Measurements from ENCODE around the gene CNOT4.
"Not testable (repeated sequence)": the region's sequence is repeated elsewhere in the genome, so short reads cannot be mapped to it uniquely, and the experiment has no call there.

Gene CNOT4

GRCh38 chr7:135355377-135356048, 154.4 kb downstream of the CNOT4 start:
- no peak for DNase-seq

GRCh38 chr7:135353832-135354231, 156.1 kb downstream of the CNOT4 start:
- DNase-seq = no peak

- no peak for DNase-seq
These were observed 157.6 kb downstream of the CNOT4 start for GRCh38 chr7:135352285-135352684.

GRCh38 chr7:135351070-135351469, 158.8 kb downstream of the CNOT4 start:
- not testable (repeated sequence) for DNase-seq

GRCh38 chr7:135349746-135350145, 160.2 kb downstream of the CNOT4 start:
- no peak for DNase-seq

GRCh38 chr7:135348493-135348892, 161.4 kb downstream of the CNOT4 start:
- DNase-seq = no peak

GRCh38 chr7:135343361-135343760, 166.5 kb downstream of the CNOT4 start:
- no peak for DNase-seq

GRCh38 chr7:135342887-135343286, 167.0 kb downstream of the CNOT4 start:
- DNase-seq = peak; percentile 66

GRCh38 chr7:135341049-135341448, 168.9 kb downstream of the CNOT4 start:
- DNase-seq = no peak

- no peak for DNase-seq
These were observed 171.8 kb downstream of the CNOT4 start for GRCh38 chr7:135337977-135338550.

- no peak for DNase-seq
These were observed 172.4 kb downstream of the CNOT4 start for GRCh38 chr7:135337506-135337905.

GRCh38 chr7:135335628-135336139, 174.2 kb downstream of the CNOT4 start:
- peak; percentile 85 for DNase-seq

GRCh38 chr7:135334830-135335543, 174.9 kb downstream of the CNOT4 start:
- DNase-seq = peak; percentile 17

GRCh38 chr7:135333946-135334345, 176.0 kb downstream of the CNOT4 start:
- DNase-seq = no peak

- no peak for DNase-seq
These were observed 176.7 kb downstream of the CNOT4 start for GRCh38 chr7:135333200-135333599.

GRCh38 chr7:135330088-135330487, 179.8 kb downstream of the CNOT4 start:
- no peak for DNase-seq

- no peak for DNase-seq
These were observed 181.4 kb downstream of the CNOT4 start for GRCh38 chr7:135328526-135328925.

- no peak for DNase-seq
These were observed 181.8 kb downstream of the CNOT4 start for GRCh38 chr7:135328053-135328452.

- no peak for DNase-seq
These were observed 182.4 kb downstream of the CNOT4 start for GRCh38 chr7:135327458-135327857.

- peak; percentile 25 for DNase-seq
These were observed 183.1 kb downstream of the CNOT4 start for GRCh38 chr7:135326636-135327280.

- DNase-seq = no peak
These were observed 187.1 kb downstream of the CNOT4 start for GRCh38 chr7:135322571-135323340.

GRCh38 chr7:135321556-135321955, 188.3 kb downstream of the CNOT4 start:
- DNase-seq = peak; percentile 1

GRCh38 chr7:135320953-135321352, 188.9 kb downstream of the CNOT4 start:
- DNase-seq = not testable (repeated sequence)

Data from NCI-H345 (cell line).